Body of pancreas (tissue), 4 donors: ENCODE data around the gene DENND4B. TPM values are rescaled to one million over a fixed set of nuclear protein-coding genes. Genes with fewer than 3 reads are reported as not detected.

Source experiments
- ATAC-seq: fragments of 150-250 bp; one replicate; pipeline ENCODE4 v1.9.1; 2016
- DNase-seq, 4 donors: peaks; one replicate each; pipeline ENCODE4 v3.0.0-alpha.2; 2019
- H3K27ac ChIP-seq, 4 donors: fragments of 200-600 bp; sonication (generic); 1 replicate in 3 of 4; 2 replicates in 1 of 4; pipeline versions ENCODE4 v1.5.1 to v1.6.1; 2016 to 2019; ENCODE audit warnings: mild to moderate bottlenecking in 1 of 4, mixed read lengths in 1 of 4, moderate library complexity in 1 of 4
- H3K27me3 ChIP-seq, 2 donors: fragments of 200-600 bp; sonication (generic); one replicate each; pipeline ENCODE4 v1.6.0; 2016; ENCODE audit warnings: mild to moderate bottlenecking in 1 of 2
- H3K36me3 ChIP-seq, 2 donors: fragments of 200-600 bp; sonication (generic); replicated peaks in 1 of 2; 2 replicates each; pipeline ENCODE4 v1.5.1; 2016; ENCODE audit warnings: low read depth in 2 of 2; ENCODE audit not compliant: insufficient read depth in 1 of 2
- H3K4me1 ChIP-seq: fragments of 200-600 bp; sonication (generic); one replicate; pipeline ENCODE4 v1.6.0; 2016
- H3K4me3 ChIP-seq, 2 donors: fragments of 200-600 bp; sonication (generic); 1 replicate in 1 of 2; 2 replicates in 1 of 2; pipeline ENCODE4 v1.5.1; 2016 to 2019
- H3K9me3 ChIP-seq, 3 donors: fragments of 200-600 bp; sonication (generic); 1 replicate in 2 of 3; 2 replicates in 1 of 3; pipeline ENCODE4 v1.5.1; 2016
- CTCF ChIP-seq, 7 experiments: fragments of 450-650 bp in 4 of 7; fragments of 200-600 bp in 3 of 7; sonication (generic) in 3 of 7; IDR thresholded peaks; one replicate each; pipeline ENCODE4 v1.5.1; 2016 to 2019; ENCODE audit warnings: antibody characterized with exemption in 7 of 7
- POLR2A ChIP-seq, 3 donors: fragments of 450-650 bp; IDR thresholded peaks; one replicate each; pipeline ENCODE4 v1.6.1; 2016; ENCODE audit warnings: antibody characterized with exemption in 3 of 3, mild to moderate bottlenecking in 2 of 3
- WGBS, 2 donors: methylation state at CpG; one replicate each; pipeline ENCODE4 v1.1.5; 2017; 5-methylcytosine and 5-hydroxymethylcytosine counted together
- intact Hi-C: fragments of 100-400 bp; cut with DNase I; formaldehyde crosslinking; loops from one replicate; pipeline ENCODE4 v1.15.1; 2023
- total RNA-seq, 2 donors: library from RNA; depleted of rRNA; stranded (reverse); fragments of >200 nt; gene quantifications; one replicate each; pipeline ENCODE4 v1.1.0, GENCODE V29; 2016

Gene DENND4B
- total RNA-seq, 2 donors from 2014 or later, result 33.2 to 54.7 TPM

DNA sequence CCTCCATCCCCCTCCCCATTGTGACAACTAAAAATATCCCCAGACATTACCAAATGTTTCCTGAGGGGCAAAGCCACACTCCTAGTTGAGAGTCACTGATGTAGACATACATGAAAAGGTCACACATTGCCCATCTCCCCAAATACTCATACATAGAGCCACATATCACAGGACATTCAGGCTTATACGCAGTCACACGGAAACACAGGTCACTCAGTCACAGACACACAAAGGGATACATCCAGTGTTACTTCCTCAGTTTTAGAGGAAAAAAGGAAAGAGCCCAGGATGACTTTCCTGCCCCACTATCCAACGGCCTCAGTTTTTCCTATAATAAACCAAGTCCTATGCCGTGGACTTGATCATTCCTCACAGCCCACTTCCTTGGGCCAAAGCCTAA, 14.9 kb upstream of the DENND4B start:
- Histone ChIP-seq H3K9me3 (no peaks in the 10 kb centered on the region), H3K4me1 (peaks cover 63% of the 10 kb centered on the region), H3K27ac (peak overlapping the region in 3 of 4 donors; percentile 88 to 95 (median 90)), H3K36me3 (peaks cover 0 to 4% of the 10 kb centered on the region in 2 donors), H3K27me3 (no peaks in the 10 kb centered on the region), H3K4me3 (no peak overlapping the region)
- no peak for ATAC-seq
- 77 to 86% methylated on average over 4 of the region's 4 CpGs for WGBS, 2 donors
- DNase-seq, result no peak
- intact Hi-C loops, result no loop called here
- no peak for TF ChIP-seq POLR2A (IDR thresholded peaks at IDR 0.05)
- no peak for TF ChIP-seq CTCF (IDR thresholded peaks at IDR 0.05)

- peaks cover 66% of the 10 kb centered on the region for H3K4me1 ChIP-seq
- 77 to 81% methylated on average over 5 to 11 of the region's 11 CpGs for WGBS, 2 donors
Measured at GRCh38 chr1:153960206-153960605, 13.7 kb upstream of the DENND4B start.

DNA sequence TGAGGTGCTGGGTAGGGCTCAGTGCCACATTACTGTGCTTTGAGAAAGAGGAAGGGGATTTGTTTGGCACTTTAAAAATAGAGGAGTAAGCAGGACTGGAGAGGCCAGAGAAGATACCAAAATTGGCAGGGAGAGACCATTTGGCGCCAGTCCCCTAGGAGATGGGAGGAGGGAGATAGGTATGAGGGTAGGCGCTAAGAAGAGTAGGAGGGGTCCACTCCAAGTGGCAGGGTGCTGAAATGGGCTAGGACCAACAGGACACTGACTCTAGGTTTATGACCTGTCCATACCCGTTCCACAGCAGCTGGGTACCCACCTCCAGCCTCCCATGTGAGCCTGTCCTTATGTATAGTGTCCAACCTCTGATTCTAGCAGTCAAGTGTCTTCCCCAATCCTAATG, 12.9 kb upstream of the DENND4B start:
- H3K27ac ChIP-seq, result peak overlapping the region in 1 of 4 donors; percentile 86
- no peaks in the 10 kb centered on the region for H3K9me3 ChIP-seq
- H3K27me3 ChIP-seq, result no peaks in the 10 kb centered on the region
- TF ChIP-seq POLR2A (IDR thresholded peaks at IDR 0.05), result no peak
- no peak for TF ChIP-seq CTCF (IDR thresholded peaks at IDR 0.05)
- intact Hi-C loops, result no loop called here
- DNase-seq (no peak), ATAC-seq (no peak)
- H3K4me1 ChIP-seq, result peaks cover 62% of the 10 kb centered on the region
- no peak overlapping the region for H3K4me3 ChIP-seq
- 69 to 75% methylated on average over 3 of the region's 3 CpGs for WGBS, 2 donors
- peaks cover 0 to 4% of the 10 kb centered on the region in 2 donors for H3K36me3 ChIP-seq

More at GRCh38 chr1:153960206-153960605, 13.7 kb upstream of the DENND4B start:
- Histone ChIP-seq H3K4me3 (no peak overlapping the region), H3K27ac (peak overlapping the region in 1 of 4 donors; percentile 22), H3K27me3 (no peaks in the 10 kb centered on the region), H3K9me3 (no peaks in the 10 kb centered on the region), H3K36me3 (peaks cover 0 to 4% of the 10 kb centered on the region in 2 donors)
- DNase-seq, result no peak
- TF ChIP-seq POLR2A (IDR thresholded peaks at IDR 0.05) (no peak), CTCF (IDR thresholded peaks at IDR 0.05) (no peak)
- ATAC-seq, result no peak
- intact Hi-C loops, result no loop called here

GRCh38 chr1:153958961-153959260, 12.4 kb upstream of the DENND4B start:
- Histone ChIP-seq H3K4me1 (peaks cover 57% of the 10 kb centered on the region), H3K4me3 (no peak overlapping the region), H3K9me3 (no peaks in the 10 kb centered on the region), H3K36me3 (peaks cover 0 to 4% of the 10 kb centered on the region in 2 donors), H3K27me3 (no peaks in the 10 kb centered on the region), H3K27ac (peak overlapping the region in 2 of 4 donors; percentile 34 to 86)
- no peak for TF ChIP-seq CTCF (IDR thresholded peaks at IDR 0.05)
- no peak for TF ChIP-seq POLR2A (IDR thresholded peaks at IDR 0.05)
- 15 to 17% methylated on average over 4 of the region's 4 CpGs for WGBS, 2 donors
- DNase-seq, result peak in 1 of 4 donors; percentile 26
- intact Hi-C loops, result no loop called here
- ATAC-seq, result no peak
